Measurements from ENCODE around the gene AMBP. TPM values are rescaled to one million over a fixed set of nuclear protein-coding genes. Genes with fewer than 3 reads are reported as not detected.

Gene AMBP
- total RNA-seq, 1 experiment from 2014 or later: not detected

- Mint-ChIP-seq H3K4me3 (ENCODE audit: unreplicated experiment) (no peak overlapping the region), H3K36me3 (ENCODE audit: insufficient read depth, unreplicated experiment) (peaks cover 6% of the 10 kb centered on the region), H3K4me1 (ENCODE audit: insufficient read depth, unreplicated experiment) (no peaks in the 10 kb centered on the region), H3K27me3 (ENCODE audit: insufficient read depth, unreplicated experiment) (peaks cover 56% of the 10 kb centered on the region), H3K9me3 (ENCODE audit: unreplicated experiment) (peaks cover 7% of the 10 kb centered on the region), H3K27ac (ENCODE audit: low read depth, unreplicated experiment) (no peak overlapping the region)
- POLR2A ChIA-PET: no interaction called here
- TF ChIP-seq CTCF (IDR thresholded peaks at IDR 0.05; ENCODE audit: unreplicated experiment): no peak
- CTCF ChIA-PET: no interaction called here
- no peak for DNase-seq (ENCODE audit: unreplicated experiment)
- BruUV-seq (replicated peaks): no TSS peak
- intact Hi-C loops (cut with micrococcal nuclease): no loop called here
Observed at GRCh38 chr9:114124666-114125475, 46.8 kb upstream of the AMBP start.

GRCh38 chr9:114124138-114124537 is 46.0 kb upstream of the AMBP start:
- DNase-seq (ENCODE audit: unreplicated experiment): no peak
- ChIA-PET CTCF (no interaction called here), POLR2A (no interaction called here)
- no peak for TF ChIP-seq CTCF (IDR thresholded peaks at IDR 0.05; ENCODE audit: unreplicated experiment)
- no TSS peak for BruUV-seq (replicated peaks)
- Mint-ChIP-seq H3K27ac (ENCODE audit: low read depth, unreplicated experiment) (no peak overlapping the region), H3K36me3 (ENCODE audit: insufficient read depth, unreplicated experiment) (peaks cover 6% of the 10 kb centered on the region), H3K9me3 (ENCODE audit: unreplicated experiment) (peaks cover 7% of the 10 kb centered on the region), H3K27me3 (ENCODE audit: insufficient read depth, unreplicated experiment) (peaks cover 49% of the 10 kb centered on the region), H3K4me3 (ENCODE audit: unreplicated experiment) (no peak overlapping the region), H3K4me1 (ENCODE audit: insufficient read depth, unreplicated experiment) (no peaks in the 10 kb centered on the region)
- intact Hi-C loops (cut with micrococcal nuclease): no loop called here

GRCh38 chr9:114123031-114123977 is 45.2 kb upstream of the AMBP start:
- Mint-ChIP-seq H3K9me3 (ENCODE audit: unreplicated experiment) (peaks cover 7% of the 10 kb centered on the region), H3K4me3 (ENCODE audit: unreplicated experiment) (no peak overlapping the region), H3K27ac (ENCODE audit: low read depth, unreplicated experiment) (no peak overlapping the region), H3K27me3 (ENCODE audit: insufficient read depth, unreplicated experiment) (peaks cover 46% of the 10 kb centered on the region), H3K4me1 (ENCODE audit: insufficient read depth, unreplicated experiment) (no peaks in the 10 kb centered on the region), H3K36me3 (ENCODE audit: insufficient read depth, unreplicated experiment) (peaks cover 6% of the 10 kb centered on the region)
- CTCF ChIA-PET: interaction anchor here (0.6 to 2.4 kb wide), 4 partner anchors 11 to 168 kb away, joined by 3 to 9 read pairs (median 6); no protein-coding TSS in a partner anchor
- TF ChIP-seq CTCF (IDR thresholded peaks at IDR 0.05; ENCODE audit: unreplicated experiment): no peak
- BruUV-seq (replicated peaks): no TSS peak
- POLR2A ChIA-PET: interaction anchor here (0.6 kb wide), 1 partner anchor 1033 kb away, joined by 8 read pairs; no protein-coding TSS in a partner anchor
- no peak for DNase-seq (ENCODE audit: unreplicated experiment)
- intact Hi-C loops (cut with micrococcal nuclease): no loop called here
